Keratinocyte (primary cell): ENCODE results near the gene CLEC19A. TPM values are rescaled to one million over a fixed set of nuclear protein-coding genes. Genes with fewer than 3 reads are reported as not detected.

Source experiments
- DNase-seq: peaks from one replicate; pipeline ENCODE4 v3.0.0-alpha.2; 2011; ENCODE audit warnings: low read depth, missing footprints, low spot score
- FAIRE-seq: peaks from 2 replicates; lab custom pipeline; 2011; peaks lifted over from hg19 to GRCh38; lab: Jason Lieb, UNC
- H2AFZ ChIP-seq: 2 replicates; pipeline ENCODE4 v1.6.0; 2012; ENCODE audit warnings: low read length, control low read depth, inconsistent platforms; ENCODE audit not compliant: control insufficient read depth
- H3K27ac ChIP-seq: 2 replicates; pipeline ENCODE4 v1.5.1; 2011; ENCODE audit warnings: low read length; ENCODE audit not compliant: control insufficient read depth, insufficient read depth
- H3K27me3 ChIP-seq: 3 replicates; pipeline ENCODE4 v1.6.0; 2011; ENCODE audit warnings: low read length; ENCODE audit not compliant: control insufficient read depth, insufficient read depth; ENCODE audit errors: extremely low read depth
- H3K36me3 ChIP-seq, 2 experiments: 2 replicates in 1 of 2; 3 replicates in 1 of 2; pipeline ENCODE4 v1.5.1; 2011; ENCODE audit warnings: low read length in 2 of 2, mild to moderate bottlenecking in 1 of 2; ENCODE audit not compliant: control insufficient read depth in 2 of 2, insufficient read depth in 2 of 2; ENCODE audit errors: extremely low read depth in 1 of 2
- H3K4me1 ChIP-seq: 3 replicates; pipeline ENCODE4 v1.5.1; 2011; ENCODE audit warnings: low read length; ENCODE audit not compliant: control insufficient read depth, insufficient read depth; ENCODE audit errors: extremely low read depth
- H3K4me2 ChIP-seq: 3 replicates; pipeline ENCODE4 v1.6.0; 2011; ENCODE audit warnings: low read depth, low read length; ENCODE audit not compliant: control insufficient read depth, insufficient read depth; ENCODE audit errors: extremely low read depth
- H3K4me3 ChIP-seq, 3 experiments: fragments of 200-600 bp in 1 of 3; sonication (generic) in 1 of 3; 2 replicates in 2 of 3; 3 replicates in 1 of 3; pipeline ENCODE4 v1.5.1; 2011 to 2016; ENCODE audit warnings: low read length in 3 of 3, mild to moderate bottlenecking in 3 of 3, control low read depth in 2 of 3, inconsistent platforms in 1 of 3, low read depth in 1 of 3, mixed read lengths in 1 of 3, mixed run types in 1 of 3, moderate library complexity in 1 of 3; ENCODE audit not compliant: control insufficient read depth in 2 of 3, insufficient read depth in 2 of 3; ENCODE audit errors: extremely low read depth in 1 of 3
- H3K79me2 ChIP-seq: 2 replicates; pipeline ENCODE4 v1.6.0; 2012; ENCODE audit warnings: low read length; ENCODE audit not compliant: control insufficient read depth, insufficient read depth
- H3K9ac ChIP-seq: 3 replicates; pipeline ENCODE4 v1.6.0; 2011; ENCODE audit warnings: low read length; ENCODE audit not compliant: control insufficient read depth, insufficient read depth; ENCODE audit errors: extremely low read depth
- H3K9me1 ChIP-seq: 3 replicates; pipeline ENCODE4 v1.6.0; 2011; ENCODE audit warnings: low read length; ENCODE audit not compliant: control insufficient read depth, insufficient read depth; ENCODE audit errors: extremely low read depth
- H3K9me3 ChIP-seq: 2 replicates; pipeline ENCODE4 v1.5.1; 2012; ENCODE audit warnings: low read depth, low read length; ENCODE audit not compliant: control insufficient read depth
- H4K20me1 ChIP-seq: 3 replicates; pipeline ENCODE4 v1.6.0; 2011; ENCODE audit warnings: low read length; ENCODE audit not compliant: control insufficient read depth, insufficient read depth; ENCODE audit errors: extremely low read depth
- CTCF ChIP-seq, 3 experiments: IDR thresholded peaks in 1 of 3; conservative IDR thresholded peaks in 1 of 3; optimal IDR thresholded peaks in 1 of 3; 2 replicates in 2 of 3; 3 replicates in 1 of 3; pipeline versions ENCODE3 to v1.5.1; 2011; ENCODE audit warnings: low read length in 3 of 3, mild to moderate bottlenecking in 3 of 3, moderate library complexity in 2 of 3, control low read depth in 1 of 3, inconsistent platforms in 1 of 3; ENCODE audit not compliant: insufficient read depth in 2 of 3; ENCODE audit errors: extremely low read depth in 1 of 3
- EZH2 ChIP-seq: IDR thresholded peaks from one replicate; pipeline ENCODE4 v1.6.1; 2012; ENCODE audit warnings: inconsistent platforms, mild to moderate bottlenecking, low read length, moderate library complexity
- dilution Hi-C: fragments of 300-500 bp; cut with MboI; formaldehyde crosslinking; loops from one replicate; pipeline ENCODE4 v1.7.0; 2020; ENCODE audit warnings: low sequenced_read_pairs; ENCODE audit not compliant: extremely low pct_ligation_motif_present
- polyA plus RNA-seq, 5 experiments: library from polyadenylated mRNA; depleted of rRNA in 3 of 5; stranded (reverse) in 3 of 5; stranded (forward) in 1 of 5; unstranded in 1 of 5; fragments of >200 nt; gene quantifications; 1 replicate in 1 of 5; 2 replicates in 3 of 5; 3 replicates in 1 of 5; pipeline versions ENCODE4 v1.2.1 to v1.2.3, GENCODE V29; 2011 to 2012; ENCODE audit warnings: missing spikeins in 2 of 5, low read depth in 1 of 5, low replicate concordance in 1 of 5

Gene CLEC19A
- polyA plus RNA-seq, 1 donor (not counting 4 experiments of a cell fraction or from before 2014, with no cell fraction given), result not detected

- H3K27ac ChIP-seq, result no peak overlapping the region
- H4K20me1 ChIP-seq, result no peaks in the 10 kb centered on the region
- TF ChIP-seq EZH2 (no peak), CTCF (optimal IDR thresholded peaks at IDR 0.05 in 1 of 3, IDR thresholded peaks at IDR 0.05 in 1 of 3, conservative IDR thresholded peaks at IDR 0.05 in 1 of 3; ENCODE audit: extremely low read depth in 1 of 3, insufficient read depth in 2 of 3, low read length in 3 of 3) (no peak)
- no peaks in the 10 kb centered on the region for H3K9me3 ChIP-seq
- H3K4me1 ChIP-seq, result no peaks in the 10 kb centered on the region
- no peak overlapping the region for H2AFZ ChIP-seq
- FAIRE-seq (no peak), DNase-seq (no peak)
- H3K4me2 ChIP-seq, result no peak overlapping the region
- no peaks in the 10 kb centered on the region for H3K36me3 ChIP-seq
- dilution Hi-C loops, result no loop called here
- no peaks in the 10 kb centered on the region for H3K9me1 ChIP-seq
- H3K27me3 ChIP-seq, result no peaks in the 10 kb centered on the region
- no peak overlapping the region for H3K9ac ChIP-seq
- no peaks in the 10 kb centered on the region for H3K79me2 ChIP-seq
- no peak overlapping the region for H3K4me3 ChIP-seq
These were observed 19.2 kb downstream of the CLEC19A start for GRCh38 chr16:19304750-19305149.

GRCh38 chr16:19305443-19305842, 19.9 kb downstream of the CLEC19A start:
- Histone ChIP-seq H3K9me3 (no peaks in the 10 kb centered on the region), H3K9me1 (no peaks in the 10 kb centered on the region), H3K9ac (no peak overlapping the region), H3K27me3 (no peaks in the 10 kb centered on the region), H3K4me2 (no peak overlapping the region), H2AFZ (no peak overlapping the region), H3K4me1 (no peaks in the 10 kb centered on the region), H3K79me2 (no peaks in the 10 kb centered on the region), H3K27ac (no peak overlapping the region), H4K20me1 (no peaks in the 10 kb centered on the region), H3K4me3 (no peak overlapping the region), H3K36me3 (no peaks in the 10 kb centered on the region)
- DNase-seq (no peak), FAIRE-seq (no peak)
- dilution Hi-C loops, result no loop called here
- TF ChIP-seq CTCF (optimal IDR thresholded peaks at IDR 0.05 in 1 of 3, IDR thresholded peaks at IDR 0.05 in 1 of 3, conservative IDR thresholded peaks at IDR 0.05 in 1 of 3; ENCODE audit: extremely low read depth in 1 of 3, insufficient read depth in 2 of 3, low read length in 3 of 3) (no peak), EZH2 (no peak)
